ENCODE measurements around the gene JADE3. TPM values are rescaled to one million over a fixed set of nuclear protein-coding genes. Genes with fewer than 3 reads are reported as not detected.
"Not testable (repeated sequence)": the region's sequence is repeated elsewhere in the genome, so short reads cannot be mapped to it uniquely, and the experiment has no call there.

Gene JADE3
- polyA plus RNA-seq, 3 donors, result 1.8 to 4.9 (median 2.5) TPM

DNA sequence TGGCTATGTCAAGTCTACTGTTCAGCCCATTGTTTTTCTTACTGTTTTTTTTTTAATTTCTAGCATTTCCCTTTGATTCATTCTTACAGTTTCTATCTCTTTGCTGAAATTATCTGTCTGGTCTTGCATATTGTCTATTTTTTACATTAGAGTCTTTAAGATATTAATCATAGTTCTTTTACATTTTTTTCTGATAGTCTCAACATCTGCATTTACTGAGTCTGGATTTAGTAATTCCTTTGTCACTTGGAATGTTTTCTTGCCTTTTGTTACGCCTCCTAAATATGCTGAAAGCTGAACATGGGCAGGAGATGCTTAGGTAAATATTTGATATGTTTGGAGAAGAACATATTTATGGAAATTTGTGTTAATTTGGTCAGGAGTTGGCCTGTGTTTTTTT lies 10.4 kb downstream of the JADE3 start:
- 86 to 97% (median 95%) methylated on average over 1 of the region's 1 CpG for WGBS, 3 donors
- H3K27ac ChIP-seq (ENCODE audit: low read depth, low read length), result no peak overlapping the region

DNA sequence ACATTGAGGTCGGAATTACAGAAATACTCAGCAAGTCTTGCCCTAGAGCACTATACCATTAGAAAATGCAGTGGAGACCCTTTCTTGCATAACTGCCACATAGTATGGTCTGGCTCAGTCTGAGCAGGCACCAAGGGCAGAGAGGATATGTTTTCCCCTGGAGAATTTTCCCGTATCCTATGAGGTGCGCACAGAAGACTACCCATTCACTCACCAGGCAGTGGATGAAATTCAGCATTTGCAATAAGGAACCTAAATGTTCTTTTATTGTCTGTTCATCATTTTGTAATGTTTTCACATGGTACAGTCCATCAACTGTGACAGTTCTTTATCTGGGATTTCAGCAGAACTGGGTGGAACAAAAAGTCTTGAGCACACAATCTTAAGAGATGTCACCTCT lies 15.5 kb downstream of the JADE3 start:
- 85 to 97% (median 87%) methylated on average over 3 of the region's 3 CpGs for WGBS, 3 donors

DNA sequence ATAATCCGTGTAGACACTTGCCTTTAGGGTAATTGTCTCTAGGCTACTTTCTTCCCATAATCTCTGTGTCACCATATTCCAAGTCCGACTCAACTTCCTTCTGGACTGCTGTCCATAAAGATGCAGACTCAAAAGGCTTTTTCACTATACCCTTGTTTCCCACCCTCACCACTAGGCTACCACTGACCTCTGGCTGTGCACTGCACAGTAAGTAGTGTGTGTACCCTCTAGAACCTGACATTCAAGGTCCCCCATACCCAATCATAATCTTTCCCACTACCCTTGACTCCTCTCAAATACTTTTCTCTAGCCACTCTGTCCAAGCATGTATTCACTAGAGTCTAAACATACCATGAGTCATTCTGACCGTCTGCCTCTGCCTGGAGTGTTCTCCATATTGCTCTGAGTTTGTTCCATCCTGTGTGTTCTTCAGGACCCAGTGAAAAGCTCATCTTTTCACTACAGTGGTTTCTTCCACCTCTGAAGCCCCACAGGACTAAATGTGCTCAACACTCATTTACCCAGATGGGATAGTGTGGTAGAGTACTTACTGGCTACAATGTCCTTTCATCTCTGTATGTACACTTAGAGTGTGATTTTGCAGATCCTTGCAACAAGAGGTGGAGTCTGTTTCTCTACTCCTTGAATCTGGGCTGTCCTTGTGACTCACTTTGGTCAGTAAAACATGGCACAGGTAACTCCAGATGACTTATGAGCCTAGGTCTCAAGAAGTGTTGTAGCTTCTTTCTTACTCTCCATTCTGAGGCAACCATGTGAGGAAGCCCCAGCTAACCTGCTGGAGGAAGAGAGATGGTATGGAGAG lies 17.4 kb downstream of the JADE3 start:
- 73 to 85% (median 73%) methylated on average over 3 of the region's 3 CpGs for WGBS, 3 donors
- H3K27ac ChIP-seq (ENCODE audit: low read depth, low read length), result no peak overlapping the region

More for the DNA sequence above, 15.5 kb downstream of the JADE3 start:
- no peak overlapping the region for H3K27ac ChIP-seq (ENCODE audit: low read depth, low read length)

DNA sequence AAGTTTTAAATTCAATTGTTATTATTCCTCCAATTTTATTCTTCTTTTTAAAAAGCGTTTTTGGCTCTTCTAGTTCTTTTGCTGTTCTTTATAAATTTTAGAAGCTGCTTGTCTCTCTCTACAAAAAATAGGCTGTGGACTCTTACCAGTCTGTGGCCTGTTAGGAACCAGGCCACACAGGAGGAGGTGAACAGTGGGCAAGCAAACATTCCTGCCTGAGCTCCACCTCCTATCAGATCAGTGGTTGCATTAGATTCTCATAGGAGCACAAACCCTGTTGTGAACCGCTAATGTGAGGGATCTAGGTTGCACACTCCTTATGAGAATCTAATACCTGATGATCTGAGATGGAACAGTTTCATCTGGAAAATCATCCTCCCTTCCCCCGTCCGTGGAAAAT lies 23.1 kb downstream of the JADE3 start:
- WGBS, 3 donors, result 59 to 96% (median 91%) methylated on average over 4 of the region's 4 CpGs
- H3K27ac ChIP-seq (ENCODE audit: low read depth, low read length), result no peak overlapping the region

DNA sequence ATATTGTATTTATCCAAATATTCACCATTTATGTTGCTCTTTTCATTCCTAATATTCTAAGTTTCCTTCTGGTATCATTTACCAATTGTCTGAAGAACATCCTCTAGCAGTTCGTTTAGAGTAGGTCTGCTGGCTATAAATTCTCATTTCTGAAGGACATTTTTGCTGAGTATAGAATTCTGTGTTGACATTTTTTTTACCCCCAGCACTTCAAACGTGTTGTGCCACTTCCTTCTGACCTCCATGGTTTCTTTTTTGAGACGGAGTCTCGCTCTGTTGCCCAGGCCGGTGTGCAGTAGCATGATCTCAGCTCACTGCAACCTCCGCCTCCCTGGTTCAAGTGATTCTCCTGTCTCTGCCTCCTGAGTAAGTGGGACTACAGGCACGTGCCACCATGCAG lies 26.4 kb downstream of the JADE3 start:
- H3K27ac ChIP-seq (ENCODE audit: low read depth, low read length), result no peak overlapping the region
- 76 to 98% (median 93%) methylated on average over 7 of the region's 7 CpGs for WGBS, 3 donors

DNA sequence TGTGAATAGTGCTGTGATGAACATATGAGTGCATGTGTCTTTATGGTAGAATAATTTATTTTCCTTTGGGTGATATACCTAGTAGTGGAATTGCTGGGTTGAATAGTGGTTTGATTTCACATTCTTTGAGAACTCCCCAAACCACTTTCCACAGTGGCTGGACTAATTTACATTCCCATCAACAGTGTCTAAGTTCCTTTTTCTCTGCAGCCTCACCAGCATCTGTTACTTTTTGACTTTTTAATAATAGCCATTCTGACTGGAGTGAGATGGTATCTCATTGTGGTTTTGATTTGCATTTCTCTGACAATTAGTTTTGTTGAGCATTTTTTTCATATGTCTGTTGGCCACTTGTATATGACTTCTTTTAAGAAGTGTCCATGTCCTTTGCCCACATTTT lies 29.1 kb downstream of the JADE3 start:
- no peak overlapping the region for H3K27ac ChIP-seq (ENCODE audit: low read depth, low read length)

DNA sequence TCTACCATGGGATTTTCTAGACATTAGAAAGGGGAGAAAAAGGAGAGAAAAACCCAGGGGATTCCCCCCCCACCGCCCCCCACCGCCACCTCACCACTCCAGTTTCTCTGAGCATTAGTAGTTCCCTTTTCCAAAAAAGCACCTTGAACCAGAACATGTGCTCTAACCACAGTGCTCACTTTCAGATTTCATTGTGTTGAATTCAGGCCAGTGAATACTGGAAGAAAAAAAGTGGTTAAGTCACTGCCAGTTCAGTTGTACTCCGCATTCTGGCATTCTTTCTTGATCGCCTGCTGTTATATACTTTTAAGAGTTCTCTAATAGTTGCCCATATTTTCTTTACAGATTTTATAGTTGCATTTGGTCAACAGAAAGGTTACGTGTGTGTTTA lies 40.9 kb downstream of the JADE3 start:
- no peak overlapping the region for H3K27ac ChIP-seq (ENCODE audit: low read depth, low read length)
- WGBS, 3 donors, result 44 to 67% (median 53%) methylated on average over 5 of the region's 5 CpGs

DNA sequence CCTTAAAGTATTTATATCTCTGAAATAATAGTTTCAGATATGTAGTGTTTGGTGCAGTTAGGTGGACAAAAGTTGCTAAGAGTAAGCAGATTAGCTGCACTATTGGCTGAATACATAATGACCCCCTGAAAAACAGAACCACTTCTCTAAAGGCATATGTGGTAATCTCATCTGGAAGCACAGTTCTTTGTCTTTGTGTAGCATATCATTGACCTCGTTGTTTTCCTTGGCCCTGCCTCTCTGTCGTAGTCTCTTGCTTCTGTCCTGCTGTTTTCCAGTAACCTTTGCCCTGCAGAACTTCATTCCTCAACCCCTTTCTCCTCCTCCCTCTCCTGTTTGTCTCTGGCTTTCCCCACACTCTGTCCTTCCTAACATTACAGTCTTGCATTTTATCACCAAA lies 41.4 kb downstream of the JADE3 start:
- H3K27ac ChIP-seq (ENCODE audit: low read depth, low read length), result no peak overlapping the region
- 0 to 33% (median 5%) methylated on average over 2 of the region's 2 CpGs for WGBS, 3 donors

DNA sequence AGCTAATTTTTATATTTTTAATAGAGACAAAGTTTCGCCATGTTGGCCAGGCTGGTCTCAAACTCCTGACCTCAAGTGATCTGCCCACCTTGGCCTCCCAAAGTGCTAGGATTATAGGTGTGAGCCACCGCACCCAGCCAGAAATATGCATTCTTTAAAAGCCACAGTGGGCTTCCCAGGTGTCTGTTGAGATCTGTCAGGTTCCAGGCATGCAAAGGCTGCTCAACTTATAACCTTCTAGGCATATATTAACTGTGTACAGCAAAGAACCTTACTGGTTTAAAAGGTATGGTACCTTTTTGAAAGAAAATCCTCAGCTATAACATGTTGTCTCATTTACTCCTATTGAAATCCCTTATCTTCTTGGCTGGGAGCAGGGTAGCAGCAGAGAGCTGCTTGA lies 42.5 kb downstream of the JADE3 start:
- H3K27ac ChIP-seq (ENCODE audit: low read depth, low read length), result no peak overlapping the region
- WGBS, 3 donors, result 72 to 95% (median 94%) methylated on average over 2 of the region's 2 CpGs

DNA sequence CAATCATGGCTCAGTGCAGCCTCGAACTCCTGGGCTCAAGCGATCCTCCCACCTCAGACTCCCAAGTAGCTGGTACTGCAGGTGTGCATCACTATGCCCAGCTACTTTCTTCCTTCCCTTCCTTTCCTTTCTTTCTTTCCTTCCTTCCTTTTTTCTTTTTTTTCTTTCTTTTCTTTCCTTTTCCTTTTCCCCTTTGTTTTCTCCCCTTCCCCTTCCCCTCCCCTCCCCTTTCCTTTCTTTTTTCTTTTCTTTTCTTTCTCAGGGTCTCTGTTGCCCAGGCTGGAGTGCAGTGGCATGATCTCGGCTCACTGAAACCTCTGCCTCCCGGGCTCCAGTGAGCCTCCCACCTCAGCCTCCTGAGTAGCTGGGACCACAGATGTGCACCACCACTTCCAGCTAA lies 44.4 kb downstream of the JADE3 start:
- H3K27ac ChIP-seq (ENCODE audit: low read depth, low read length), result not testable (repeated sequence)
- 86 to 100% (median 92%) methylated on average over 4 of the region's 4 CpGs for WGBS, 3 donors

DNA sequence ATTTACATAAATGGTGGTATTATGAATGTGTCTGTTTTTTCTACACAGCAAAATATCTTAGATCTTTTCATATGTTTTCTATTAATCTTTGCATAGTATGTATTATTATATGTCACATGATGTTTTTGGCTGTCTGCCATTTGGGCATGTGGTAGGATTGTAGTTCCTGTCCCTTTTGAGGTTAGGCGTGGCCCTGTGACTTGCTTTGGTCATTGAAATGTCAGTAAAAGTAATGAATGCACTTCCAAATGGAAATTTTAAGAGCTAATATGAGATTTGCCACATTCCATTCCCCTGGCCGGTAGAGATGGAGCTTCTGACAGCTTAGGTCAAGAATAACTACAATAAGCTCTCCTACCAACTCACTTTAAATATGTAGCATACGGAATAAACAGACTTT lies 45.1 kb downstream of the JADE3 start:
- H3K27ac ChIP-seq (ENCODE audit: low read depth, low read length), result no peak overlapping the region
- 65 to 74% (median 67%) methylated on average over 3 of the region's 3 CpGs for WGBS, 3 donors

DNA sequence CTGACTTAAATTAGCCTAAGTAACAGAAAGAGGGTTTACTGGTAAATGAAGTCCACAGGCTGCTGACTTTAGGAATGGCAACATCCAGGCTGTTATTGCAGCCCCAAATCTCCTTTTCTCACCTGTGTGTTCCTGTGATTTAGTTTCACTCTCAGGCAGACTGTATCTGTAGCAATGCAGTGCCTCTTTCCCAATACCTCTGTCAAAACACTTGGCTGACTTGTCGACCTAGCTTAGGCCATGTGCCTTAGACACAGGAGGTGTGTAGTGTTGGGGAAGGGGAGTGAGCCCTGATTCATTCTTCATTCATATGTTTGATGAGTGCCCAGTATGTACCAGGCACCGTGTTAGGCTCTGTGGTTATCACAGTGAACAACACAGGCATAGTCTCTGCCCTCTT lies 46.9 kb downstream of the JADE3 start:
- WGBS, 3 donors, result 25 to 50% (median 38%) methylated on average over 2 of the region's 2 CpGs
- H3K27ac ChIP-seq (ENCODE audit: low read depth, low read length), result no peak overlapping the region

DNA sequence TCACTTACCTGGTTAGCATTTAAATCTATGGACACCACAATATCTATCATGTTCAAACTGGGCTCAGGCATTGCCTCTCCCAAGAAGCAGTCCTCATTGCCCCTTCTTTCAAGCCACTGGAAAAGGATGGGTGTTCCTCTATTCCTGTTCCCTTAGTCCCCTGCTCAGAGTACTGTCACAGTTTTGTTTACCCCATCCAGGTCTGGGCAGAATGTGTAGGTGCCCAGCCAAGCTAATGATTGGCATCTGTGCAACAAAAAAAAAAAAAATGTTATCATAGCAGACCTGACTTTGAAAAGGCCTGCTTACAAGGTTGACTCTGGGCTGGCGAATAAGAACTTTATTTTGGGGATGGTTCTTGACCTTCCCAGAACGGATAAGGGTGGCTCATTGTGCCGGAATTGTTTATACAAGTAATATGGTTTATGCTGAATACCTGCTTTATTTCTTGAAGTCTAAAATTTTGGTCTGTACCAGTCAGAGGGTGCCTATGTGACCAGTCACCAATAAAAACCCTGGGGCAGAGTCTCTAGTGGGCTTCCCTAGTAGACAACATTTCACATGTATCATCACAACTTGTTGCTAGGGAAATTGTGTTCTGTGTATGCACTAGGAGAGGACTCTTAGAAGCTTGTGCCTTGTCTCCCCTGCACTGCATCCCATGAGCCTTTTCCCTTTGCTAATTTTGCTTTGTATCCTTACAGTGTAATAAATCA lies 47.9 kb downstream of the JADE3 start:
- no peak overlapping the region for H3K27ac ChIP-seq (ENCODE audit: low read depth, low read length)
- 58 to 97% (median 76%) methylated on average over 3 of the region's 3 CpGs for WGBS, 3 donors

DNA sequence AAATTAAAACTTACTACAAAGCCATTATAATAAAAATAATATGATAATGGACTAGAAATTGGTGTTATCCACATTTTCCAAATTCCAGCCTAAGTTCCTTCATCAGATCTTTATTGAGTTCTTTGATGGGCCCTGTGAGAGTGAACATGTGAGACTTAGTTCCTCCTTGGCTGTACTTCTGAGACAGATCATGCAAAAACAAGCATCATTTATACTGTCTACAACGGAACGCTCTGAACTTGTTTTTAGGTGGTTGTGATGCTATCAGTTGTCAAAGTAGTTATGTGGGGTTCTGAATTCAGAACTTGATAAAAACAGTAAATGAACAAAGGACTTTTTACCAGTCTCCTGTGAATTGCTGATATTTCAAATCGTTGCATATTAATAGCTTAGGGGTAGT lies 48.9 kb downstream of the JADE3 start:
- WGBS, 3 donors, result 25 to 57% (median 55%) methylated on average over 3 of the region's 3 CpGs
- H3K27ac ChIP-seq (ENCODE audit: low read depth, low read length), result no peak overlapping the region

DNA sequence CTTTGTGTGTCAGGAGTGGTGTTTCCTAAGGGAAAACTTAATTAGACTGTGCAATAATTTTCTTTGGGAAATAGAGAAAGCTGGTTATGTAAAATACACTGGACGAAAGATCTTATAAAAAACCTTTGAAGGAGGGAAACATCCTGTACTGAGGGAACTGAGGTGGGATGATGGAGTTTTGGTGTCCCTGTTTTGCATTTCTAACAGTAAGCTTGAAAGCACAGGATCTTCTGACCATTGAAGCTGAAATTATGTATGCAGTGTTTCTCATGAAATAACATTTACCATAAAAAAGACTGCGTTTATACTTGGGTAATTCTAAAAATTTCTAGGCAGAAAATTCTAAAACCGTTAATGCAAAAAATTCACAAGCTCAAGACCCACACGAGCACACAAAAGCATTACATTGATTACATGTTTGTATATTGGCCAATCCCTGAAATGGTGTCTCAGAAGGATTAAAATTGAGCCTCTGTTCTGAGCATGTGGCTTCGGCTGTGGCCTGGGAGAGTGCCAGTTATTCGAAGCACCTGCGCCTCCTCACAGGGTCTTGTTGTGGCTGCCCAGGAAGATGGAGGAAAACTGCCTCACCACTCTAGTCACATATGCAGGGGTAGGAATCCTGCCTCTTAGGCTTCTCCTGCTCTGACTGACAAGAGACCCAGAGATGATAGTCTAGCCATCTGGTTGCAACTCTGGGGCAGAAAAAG lies 49.5 kb downstream of the JADE3 start:
- 46 to 72% (median 68%) methylated on average over 7 of the region's 7 CpGs for WGBS, 3 donors
- no peak overlapping the region for H3K27ac ChIP-seq (ENCODE audit: low read depth, low read length)

DNA sequence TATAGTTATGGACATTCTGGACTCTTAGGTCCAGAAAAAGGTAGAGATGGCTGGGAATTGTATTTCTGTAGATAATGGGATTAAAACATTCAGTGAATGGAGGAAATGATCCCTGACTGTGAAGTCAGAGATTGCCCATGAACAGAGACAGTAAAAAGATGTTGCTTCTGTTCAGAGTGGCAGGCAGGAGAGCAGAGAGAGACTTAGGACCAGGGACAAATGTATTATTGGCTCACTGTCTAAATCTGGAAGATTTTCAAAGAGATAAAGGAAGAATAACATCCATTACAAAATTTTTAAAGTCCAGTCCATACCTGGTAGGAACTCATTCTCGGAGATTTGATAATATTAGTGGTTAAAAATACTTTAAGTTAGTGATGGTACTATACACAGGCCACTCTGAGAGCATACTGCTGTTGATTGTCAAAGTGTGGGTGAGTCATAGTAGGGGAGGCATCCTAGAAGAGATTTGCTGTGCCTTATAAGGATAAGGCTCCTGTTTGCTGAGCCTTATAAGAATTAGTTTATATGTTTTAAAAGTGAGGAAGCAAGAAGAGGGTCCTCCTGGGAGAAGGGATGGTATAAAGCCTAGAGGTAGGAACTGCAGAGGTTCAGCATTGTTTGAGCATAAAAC lies 53.0 kb downstream of the JADE3 start:
- H3K27ac ChIP-seq (ENCODE audit: low read depth, low read length), result no peak overlapping the region

DNA sequence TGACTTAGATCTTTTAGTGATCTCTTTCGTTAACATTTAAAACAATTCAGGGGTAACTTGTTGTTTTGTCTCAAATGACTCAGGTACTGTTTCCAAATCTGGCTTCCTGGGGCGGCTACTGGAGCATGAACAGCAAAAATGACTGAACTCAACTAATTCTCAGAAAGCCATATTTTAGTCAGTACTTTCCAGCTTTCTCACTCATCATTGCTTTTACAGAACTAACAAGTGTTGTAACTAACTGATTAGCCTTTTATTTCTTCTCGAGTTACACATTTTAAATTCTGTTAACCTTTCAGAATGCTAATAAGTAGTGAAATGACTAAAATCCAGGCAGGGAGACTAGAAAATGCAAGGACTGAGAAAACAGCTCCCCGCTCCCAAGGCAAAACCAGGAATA lies 55.3 kb downstream of the JADE3 start:
- WGBS, 3 donors, result 34 to 78% (median 63%) methylated on average over 4 of the region's 4 CpGs
- H3K27ac ChIP-seq (ENCODE audit: low read depth, low read length), result no peak overlapping the region

More for the DNA sequence above, 53.0 kb downstream of the JADE3 start:
- 63 to 91% (median 86%) methylated on average over 1 of the region's 1 CpG for WGBS, 3 donors

DNA sequence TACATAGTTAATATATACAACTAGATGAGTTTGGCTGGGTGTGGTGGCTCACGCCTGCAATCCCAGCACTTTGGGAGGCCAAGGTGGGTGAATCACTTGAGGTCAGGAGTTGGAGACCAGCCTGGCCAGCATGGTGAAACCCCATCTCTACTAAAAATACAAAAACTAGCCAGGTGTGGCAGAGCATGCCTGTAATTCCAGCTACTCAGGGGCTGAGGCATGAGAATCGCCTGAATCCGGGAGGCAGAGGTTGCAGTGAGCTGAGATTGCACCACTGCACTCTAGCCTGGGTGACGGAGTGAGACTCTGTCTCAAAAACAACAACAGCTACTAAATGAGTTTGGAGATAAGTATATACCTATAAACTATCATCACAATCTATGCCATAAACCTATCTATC lies 64.8 kb downstream of the JADE3 start:
- 82 to 97% (median 91%) methylated on average over 4 of the region's 4 CpGs for WGBS, 3 donors
- not testable (repeated sequence) for H3K27ac ChIP-seq (ENCODE audit: low read depth, low read length)
